Mammary epithelial cell (primary cell): ENCODE measurements around the gene EXOC4.

Source experiments
- CTCF ChIP-seq, 2 donors: IDR thresholded peaks in 1 of 2; conservative IDR thresholded peaks in 1 of 2; 2 replicates each; pipeline ENCODE4 v1.5.1; 2011 to 2012; ENCODE audit warnings: inconsistent platforms in 2 of 2, low read length in 2 of 2, mild to moderate bottlenecking in 2 of 2, control low read depth in 1 of 2, low read depth in 1 of 2; ENCODE audit not compliant: insufficient read depth in 1 of 2; ENCODE audit errors: extremely low read depth in 1 of 2
- EZH2 ChIP-seq: IDR thresholded peaks from 2 replicates; pipeline ENCODE4 v1.6.1; 2012; ENCODE audit warnings: low read length, inconsistent platforms, borderline replicate concordance

- TF ChIP-seq EZH2 = no peak
- no peak for TF ChIP-seq CTCF (conservative IDR thresholded peaks at IDR 0.05 in 1 of 2, IDR thresholded peaks at IDR 0.05 in 1 of 2; ENCODE audit: extremely low read depth in 1 of 2, insufficient read depth in 1 of 2, low read depth in 1 of 2, low read length in 2 of 2)
Measured at GRCh38 chr7:134108802-134109201, 855.9 kb downstream of the EXOC4 start.
